Pancreas (tissue), 10 donors: Measurements from ENCODE around the gene NT5C. TPM values are rescaled to one million over a fixed set of nuclear protein-coding genes. Genes with fewer than 3 reads are reported as not detected.
"Not testable (repeated sequence)": the region's sequence is repeated elsewhere in the genome, so short reads cannot be mapped to it uniquely, and the experiment has no call there.

ENCODE experiments used
- ATAC-seq, 4 donors: fragments of 200-7000 bp; cut with Tn5 transposase; one replicate each; pipeline versions ENCODE4 v1.8.0 to v1.9.1; 2020; ENCODE audit warnings: mild to moderate bottlenecking in 4 of 4, moderate library complexity in 4 of 4
- DNase-seq, 6 donors: peaks; one replicate each; pipeline ENCODE4 v3.0.0-alpha.2; 2020
- FAIRE-seq: peaks from 2 replicates; lab custom pipeline; 2012; peaks lifted over from hg19 to GRCh38; lab: Jason Lieb, UNC
- H3K27ac ChIP-seq, 4 donors: fragments of 200-600 bp; sonication (generic); 1 replicate in 3 of 4; 2 replicates in 1 of 4; pipeline versions ENCODE4 v1.5.0 to v1.8.0; 2020
- H3K27me3 ChIP-seq, 4 donors: fragments of 200-600 bp; one replicate each; pipeline ENCODE4 v1.8.0; 2021
- H3K36me3 ChIP-seq, 3 donors: fragments of 200-600 bp; sonication (generic) in 1 of 3; one replicate each; pipeline versions ENCODE4 v1.5.0 to v1.8.0; 2020 to 2021
- H3K4me1 ChIP-seq, 3 donors: fragments of 200-600 bp; one replicate each; pipeline ENCODE4 v1.8.0; 2021
- H3K4me3 ChIP-seq, 4 donors: fragments of 200-600 bp; sonication (generic) in 2 of 4; one replicate each; pipeline versions ENCODE4 v1.5.0 to v1.8.0; 2020 to 2021
- H3K9me3 ChIP-seq, 4 donors: fragments of 200-600 bp; one replicate each; pipeline ENCODE4 v1.8.0; 2021
- WGBS, 2 donors: extraction: QIAGEN DNeasy Blood & Tissue Kit; methylation state at CpG; one replicate each; pipeline ENCODE4 v1.1.7; 2013; 5-methylcytosine and 5-hydroxymethylcytosine counted together
- intact Hi-C, 3 donors: fragments of 100-400 bp; cut with DNase I; formaldehyde crosslinking; loops; one replicate each; pipeline versions ENCODE4 v1.11.1 to v1.14.2; 2022
- polyA plus RNA-seq, 2 donors: library from polyadenylated mRNA; stranded (reverse); fragments of 200-250 nt; gene quantifications; one replicate each; pipeline ENCODE4 v1.2.3, GENCODE V29; 2013
- total RNA-seq, 6 donors: library from RNA; stranded (reverse); fragmentation: NEBNext Ultra II Directional in 4 of 6; extraction: Animal tissue kit (Norgen Biotek cat#: 25700) in 4 of 6; gene quantifications; one replicate each; pipeline versions ENCODE4 v1.2.1 to v1.2.4, GENCODE V29; 2021 to 2023
- TF ChIP-seq, protein P1 (sequence below), 4 donors: fragments of 200-600 bp; sonication (generic) in 3 of 4; IDR thresholded peaks; one replicate each; pipeline versions ENCODE4 v1.5.0 to v1.8.0; 2021; ENCODE audit warnings: antibody characterized with exemption in 4 of 4
- donor health status: healthy with polysubstance abuse.
- donor health status: DM: no; HTN: no; CAD: no; lungs with moderate emphysema.
- donor health status: DM: no; HTN: no; CAD: no.
- donor health status: control.
- donor health status: control.
- donor health status: Bipolar disorder and iron deficiency.
- donor health status: DM: yes; HTN: yes; CAD: no.
- donor health status: DM: no; HTN: no; CAD: no.
- donor health status: DM: no; HTN: no; CAD: no.
- donor health status: DM: yes; HTN: yes; CAD: no.

Gene NT5C
- total and polyA plus RNA-seq, 8 donors: 14.4 to 76.3 (median 21.8) TPM

DNA sequence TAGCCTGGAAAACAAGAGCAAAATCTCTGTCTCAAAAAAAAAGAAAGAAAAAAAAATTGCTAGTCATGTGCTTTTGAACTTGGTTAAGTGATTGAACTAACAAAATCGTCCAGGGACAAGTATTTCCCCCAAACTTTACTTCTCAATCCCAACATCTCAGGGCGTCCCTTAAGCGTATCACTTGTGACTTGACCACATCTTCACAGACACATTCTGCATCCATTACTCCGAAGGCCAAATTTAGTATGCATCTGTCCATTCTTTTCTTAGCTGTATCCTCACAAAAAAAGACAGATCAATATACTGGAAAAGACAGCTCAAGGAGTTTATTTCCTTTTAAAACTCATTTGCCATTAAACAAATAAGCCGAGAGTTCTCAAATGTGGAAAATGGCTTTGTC, 28.7 kb upstream of the NT5C start:
- TF ChIP-seq, protein P1, sequence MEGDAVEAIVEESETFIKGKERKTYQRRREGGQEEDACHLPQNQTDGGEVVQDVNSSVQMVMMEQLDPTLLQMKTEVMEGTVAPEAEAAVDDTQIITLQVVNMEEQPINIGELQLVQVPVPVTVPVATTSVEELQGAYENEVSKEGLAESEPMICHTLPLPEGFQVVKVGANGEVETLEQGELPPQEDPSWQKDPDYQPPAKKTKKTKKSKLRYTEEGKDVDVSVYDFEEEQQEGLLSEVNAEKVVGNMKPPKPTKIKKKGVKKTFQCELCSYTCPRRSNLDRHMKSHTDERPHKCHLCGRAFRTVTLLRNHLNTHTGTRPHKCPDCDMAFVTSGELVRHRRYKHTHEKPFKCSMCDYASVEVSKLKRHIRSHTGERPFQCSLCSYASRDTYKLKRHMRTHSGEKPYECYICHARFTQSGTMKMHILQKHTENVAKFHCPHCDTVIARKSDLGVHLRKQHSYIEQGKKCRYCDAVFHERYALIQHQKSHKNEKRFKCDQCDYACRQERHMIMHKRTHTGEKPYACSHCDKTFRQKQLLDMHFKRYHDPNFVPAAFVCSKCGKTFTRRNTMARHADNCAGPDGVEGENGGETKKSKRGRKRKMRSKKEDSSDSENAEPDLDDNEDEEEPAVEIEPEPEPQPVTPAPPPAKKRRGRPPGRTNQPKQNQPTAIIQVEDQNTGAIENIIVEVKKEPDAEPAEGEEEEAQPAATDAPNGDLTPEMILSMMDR (IDR thresholded peaks at IDR 0.05): no peak
- DNase-seq (no peak), ATAC-seq (no peak), FAIRE-seq (no peak)
- Histone ChIP-seq H3K9me3 (no peaks in the 10 kb centered on the region), H3K4me3 (no peak overlapping the region), H3K4me1 (no peaks in the 10 kb centered on the region), H3K27ac (no peak overlapping the region), H3K27me3 (no peaks in the 10 kb centered on the region), H3K36me3 (no peaks in the 10 kb centered on the region)
- WGBS, 2 donors: 88 to 93% methylated on average over 5 of the region's 5 CpGs
- intact Hi-C loops: no loop called here

DNA sequence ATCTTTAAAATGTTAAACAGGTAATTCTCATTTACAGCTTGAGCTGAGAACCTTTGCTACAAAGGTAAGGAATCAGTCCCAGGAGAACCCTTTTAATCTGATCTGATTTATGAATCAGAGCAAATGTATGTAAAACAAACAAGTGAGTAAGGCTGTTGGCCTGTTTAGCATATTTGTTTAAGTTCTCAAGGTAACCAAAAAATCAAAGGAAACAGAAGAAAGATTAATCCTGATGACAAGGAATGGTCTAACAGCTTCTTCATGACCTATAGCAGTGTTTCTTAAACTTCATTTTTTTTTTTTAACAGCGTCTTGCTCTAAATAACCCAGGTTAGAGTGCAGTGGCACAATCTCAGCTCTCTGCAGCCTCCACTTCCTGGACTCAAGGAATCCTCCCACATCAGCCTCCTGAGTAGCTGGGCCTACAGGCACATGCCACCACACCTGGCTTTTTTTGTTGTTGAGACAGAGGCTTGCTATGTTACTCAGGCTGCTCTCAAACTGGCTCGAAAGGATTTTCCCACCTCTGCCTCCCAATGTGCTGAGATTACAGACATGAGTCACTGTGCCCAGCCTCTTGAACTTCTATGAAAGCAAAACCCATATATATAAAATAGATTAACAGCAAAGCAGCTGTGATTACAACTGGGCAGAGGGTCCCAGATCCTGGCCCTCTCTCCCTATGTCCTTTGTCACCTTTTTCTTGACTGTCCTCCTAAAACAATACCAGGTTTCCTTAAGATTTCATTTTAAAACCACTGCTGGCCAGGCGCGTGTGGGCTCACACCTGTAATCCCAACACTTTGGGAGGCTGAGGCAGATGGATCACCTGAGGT, 27.9 kb upstream of the NT5C start:
- no peaks in the 10 kb centered on the region for H3K36me3 ChIP-seq
- no peaks in the 10 kb centered on the region for H3K9me3 ChIP-seq
- H3K4me1 ChIP-seq: no peaks in the 10 kb centered on the region
- no peaks in the 10 kb centered on the region for H3K27me3 ChIP-seq
- no peak for DNase-seq
- TF ChIP-seq, protein P1 (IDR thresholded peaks at IDR 0.05): no peak
- no peak overlapping the region for H3K27ac ChIP-seq
- no peak overlapping the region for H3K4me3 ChIP-seq
- 90 to 91% methylated on average over 4 of the region's 4 CpGs for whole genome bisulfite sequencing, 2 donors
- intact Hi-C loops: no loop called here
- FAIRE-seq: no peak
- no peak for ATAC-seq

DNA sequence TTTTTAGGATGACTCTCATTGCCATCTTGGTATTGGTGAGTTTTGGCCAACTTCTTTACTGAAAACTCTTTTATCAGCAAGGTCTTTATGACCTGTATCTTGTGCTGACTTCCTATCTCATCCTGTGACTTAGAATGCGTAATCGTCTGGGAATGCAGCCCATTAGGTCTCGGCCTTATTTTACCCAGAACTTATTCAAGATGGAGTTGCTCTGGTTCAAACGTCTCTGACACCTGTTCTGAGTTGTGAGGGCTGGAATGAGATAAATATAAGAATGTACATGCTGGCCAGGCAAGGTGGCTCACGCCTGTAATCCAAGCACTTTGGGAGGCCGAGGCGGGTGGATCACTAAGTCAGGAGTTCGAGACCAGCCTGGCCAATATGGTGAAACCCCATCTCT, 26.9 kb upstream of the NT5C start:
- H3K9me3 ChIP-seq, FAIRE-seq, H3K27me3 ChIP-seq, DNase-seq, ATAC-seq, H3K36me3 ChIP-seq, H3K4me1 ChIP-seq, H3K27ac ChIP-seq, intact Hi-C loops, H3K4me3 ChIP-seq: not testable (repeated sequence)
- WGBS, 2 donors: 87 to 92% methylated on average over 8 of the region's 8 CpGs

DNA sequence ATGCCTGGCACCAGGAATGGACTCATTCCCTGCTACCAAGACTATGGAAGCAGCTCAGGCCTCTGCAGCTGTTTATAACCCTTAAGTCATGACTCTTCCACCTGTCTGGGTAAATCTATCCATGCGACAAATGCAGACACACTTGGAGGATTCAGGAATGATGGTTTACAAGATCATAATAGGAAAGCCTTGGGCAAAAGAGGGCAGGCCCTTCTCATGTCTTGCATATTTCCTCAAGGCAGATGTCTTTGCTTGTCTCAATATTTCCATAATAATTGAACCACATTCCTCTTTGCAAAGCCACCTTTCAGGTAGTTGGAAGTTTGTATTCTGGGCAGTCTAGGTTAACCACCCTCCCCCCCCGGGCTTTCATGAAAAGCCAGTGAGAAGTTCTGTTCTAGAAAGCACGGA, 23.7 kb upstream of the NT5C start:
- WGBS, 2 donors: 82 to 84% methylated on average over 3 of the region's 3 CpGs
- peak in 1 of 6 donors; percentile 17 for DNase-seq

DNA sequence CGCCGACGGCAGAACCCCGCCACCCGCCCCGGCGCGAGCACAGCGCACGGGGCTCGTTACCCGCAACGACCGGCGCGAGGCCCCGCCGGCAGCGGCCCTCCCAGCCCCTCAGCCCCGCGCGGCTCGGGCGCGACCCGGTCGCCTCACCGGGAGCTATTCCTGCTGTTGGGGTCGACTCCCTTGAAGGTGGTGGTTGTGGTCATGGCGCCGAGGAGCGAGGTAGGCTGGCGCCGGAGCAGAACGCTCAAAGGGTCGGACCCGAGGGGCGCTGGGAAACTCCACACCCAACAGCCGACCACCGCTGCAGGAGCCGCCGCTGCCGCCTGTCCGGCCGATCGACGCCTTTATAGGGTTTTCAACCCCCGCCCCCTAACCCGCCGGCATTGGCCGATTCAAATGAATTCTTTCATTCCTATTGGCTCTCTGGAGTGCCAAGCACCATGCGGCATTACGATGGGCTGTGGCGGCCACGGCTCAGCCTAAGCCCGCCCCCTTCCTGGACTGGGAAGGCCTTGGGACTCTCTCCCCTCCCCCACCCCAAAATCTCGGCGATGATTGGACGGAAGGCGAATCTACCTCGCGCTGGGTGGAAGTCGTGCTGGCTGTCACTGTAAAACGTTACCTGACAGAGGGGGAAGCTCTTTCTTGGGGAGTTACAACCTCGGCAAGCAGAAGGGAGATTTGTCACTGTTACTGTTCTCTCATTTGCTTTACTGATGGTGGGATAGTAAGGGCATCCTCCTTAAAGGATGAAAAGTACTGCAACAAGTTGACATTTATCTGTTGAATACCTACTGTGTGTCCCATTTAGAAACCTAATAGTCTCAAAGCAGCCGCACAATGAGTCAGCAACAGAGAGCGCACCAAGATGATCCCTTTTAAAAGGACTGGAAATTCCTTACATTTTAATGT, 22.9 kb upstream of the NT5C start, which contains the start of gene JPT1:
Gene JPT1 (minus strand): TSS at position 318 of the 912 bp plus-strand sequence. CDS start 115 bp downstream, at position 203.
- Histone ChIP-seq H3K4me1 (peaks cover 0 to 10% (median 9%) of the 10 kb centered on the region in 3 donors), H3K27ac (peak within 1 kb of the TSS; percentile 29 to 71 (median 56)), H3K9me3 (no peaks in the 10 kb centered on the region), H3K36me3 (no peaks in the 10 kb centered on the region), H3K4me3 (peak within 1 kb of the TSS; percentile 67 to 94 (median 76)), H3K27me3 (no peaks in the 10 kb centered on the region)
- intact Hi-C loops: no loop called here
- DNase-seq (peak; percentile 93 to 99 (median 98)), FAIRE-seq (peak; percentile 17), ATAC-seq (peak; percentile 99)
- TF ChIP-seq, protein P1 (IDR thresholded peaks at IDR 0.05): no peak
- WGBS, 2 donors: 2 to 3% methylated on average over 45 to 67 of the region's 67 CpGs

More for the DNA sequence above, 23.7 kb upstream of the NT5C start:
- TF ChIP-seq, protein P1 (IDR thresholded peaks at IDR 0.05): no peak
- Histone ChIP-seq H3K36me3 (no peaks in the 10 kb centered on the region), H3K9me3 (no peaks in the 10 kb centered on the region), H3K27ac (no peak overlapping the region), H3K27me3 (no peaks in the 10 kb centered on the region), H3K4me1 (peaks cover 0 to 10% (median 9%) of the 10 kb centered on the region in 3 donors), H3K4me3 (no peak overlapping the region)
- no peak for FAIRE-seq
- no peak for ATAC-seq
- intact Hi-C loops: no loop called here
